ENCODE results near the gene ADAMTS2. TPM values are rescaled to one million over a fixed set of nuclear protein-coding genes. Genes with fewer than 3 reads are reported as not detected.

The ADAMTS2 gene
- total RNA-seq, 1 experiment from 2014 or later: not detected

DNA sequence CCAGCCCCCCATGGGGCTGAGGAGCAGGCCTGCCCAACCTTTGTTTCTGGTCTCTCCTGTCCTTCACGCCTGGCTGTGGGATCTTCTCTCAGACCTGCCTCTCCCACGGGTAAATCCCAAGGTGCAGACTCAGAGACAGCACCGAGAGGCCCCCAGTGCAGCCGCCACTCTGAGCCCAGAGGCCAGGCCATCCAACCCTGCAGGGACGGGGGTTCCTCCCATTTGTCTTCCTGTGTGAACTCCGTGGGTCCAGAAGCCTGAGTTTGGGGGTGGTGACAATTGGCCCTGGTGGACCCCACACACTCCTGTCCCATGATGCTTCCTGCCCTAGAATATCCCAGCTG is 123.4 kb downstream of the ADAMTS2 start:
- ChIA-PET POLR2A (ENCODE audit: unreplicated experiment) (no interaction called here), CTCF (no interaction called here)
- Histone ChIP-seq H3K36me3 (ENCODE audit: low read depth, low read length) (no peaks in the 10 kb centered on the region), H3K9me3 (ENCODE audit: low read length) (no peaks in the 10 kb centered on the region), H4K20me1 (ENCODE audit: low read length) (no peaks in the 10 kb centered on the region), H3F3A (ENCODE audit: low read length, unreplicated experiment) (no peaks in the 10 kb centered on the region), H3K4me1 (ENCODE audit: insufficient read depth, low read length) (no peaks in the 10 kb centered on the region), H2AFZ (ENCODE audit: low read length) (no peak overlapping the region), H3K4me2 (ENCODE audit: low read length) (no peak overlapping the region), H3K9me2 (replicated peaks; ENCODE audit: low read length) (no peaks in the 10 kb centered on the region), H3K9ac (ENCODE audit: low read length) (no peak overlapping the region), H3K27me3 (ENCODE audit: low read length) (peaks cover 11% of the 10 kb centered on the region; the same call in 1 of the 2 replicates), H3K4me3 (ENCODE audit: low read length) (no peak overlapping the region), H3K27ac (ENCODE audit: low read length) (no peak overlapping the region), H3K79me2 (ENCODE audit: low read length) (no peaks in the 10 kb centered on the region)
- no TSS peak for BruUV-seq (replicated peaks)
- ATAC-seq (no peak), DNase-seq (no peak)
- intact Hi-C loops (cut with micrococcal nuclease): no loop called here
- TF ChIP-seq, protein P1, sequence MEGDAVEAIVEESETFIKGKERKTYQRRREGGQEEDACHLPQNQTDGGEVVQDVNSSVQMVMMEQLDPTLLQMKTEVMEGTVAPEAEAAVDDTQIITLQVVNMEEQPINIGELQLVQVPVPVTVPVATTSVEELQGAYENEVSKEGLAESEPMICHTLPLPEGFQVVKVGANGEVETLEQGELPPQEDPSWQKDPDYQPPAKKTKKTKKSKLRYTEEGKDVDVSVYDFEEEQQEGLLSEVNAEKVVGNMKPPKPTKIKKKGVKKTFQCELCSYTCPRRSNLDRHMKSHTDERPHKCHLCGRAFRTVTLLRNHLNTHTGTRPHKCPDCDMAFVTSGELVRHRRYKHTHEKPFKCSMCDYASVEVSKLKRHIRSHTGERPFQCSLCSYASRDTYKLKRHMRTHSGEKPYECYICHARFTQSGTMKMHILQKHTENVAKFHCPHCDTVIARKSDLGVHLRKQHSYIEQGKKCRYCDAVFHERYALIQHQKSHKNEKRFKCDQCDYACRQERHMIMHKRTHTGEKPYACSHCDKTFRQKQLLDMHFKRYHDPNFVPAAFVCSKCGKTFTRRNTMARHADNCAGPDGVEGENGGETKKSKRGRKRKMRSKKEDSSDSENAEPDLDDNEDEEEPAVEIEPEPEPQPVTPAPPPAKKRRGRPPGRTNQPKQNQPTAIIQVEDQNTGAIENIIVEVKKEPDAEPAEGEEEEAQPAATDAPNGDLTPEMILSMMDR (conservative IDR thresholded peaks at IDR 0.05; ENCODE audit: low read depth, low read length): no peak
- TF ChIP-seq EZH2 (IDR thresholded peaks at IDR 0.05; ENCODE audit: low read length, unreplicated experiment) (no peak), EZH2phosphoT487 (IDR thresholded peaks at IDR 0.05; ENCODE audit: borderline replicate concordance, low read length) (no peak)

DNA sequence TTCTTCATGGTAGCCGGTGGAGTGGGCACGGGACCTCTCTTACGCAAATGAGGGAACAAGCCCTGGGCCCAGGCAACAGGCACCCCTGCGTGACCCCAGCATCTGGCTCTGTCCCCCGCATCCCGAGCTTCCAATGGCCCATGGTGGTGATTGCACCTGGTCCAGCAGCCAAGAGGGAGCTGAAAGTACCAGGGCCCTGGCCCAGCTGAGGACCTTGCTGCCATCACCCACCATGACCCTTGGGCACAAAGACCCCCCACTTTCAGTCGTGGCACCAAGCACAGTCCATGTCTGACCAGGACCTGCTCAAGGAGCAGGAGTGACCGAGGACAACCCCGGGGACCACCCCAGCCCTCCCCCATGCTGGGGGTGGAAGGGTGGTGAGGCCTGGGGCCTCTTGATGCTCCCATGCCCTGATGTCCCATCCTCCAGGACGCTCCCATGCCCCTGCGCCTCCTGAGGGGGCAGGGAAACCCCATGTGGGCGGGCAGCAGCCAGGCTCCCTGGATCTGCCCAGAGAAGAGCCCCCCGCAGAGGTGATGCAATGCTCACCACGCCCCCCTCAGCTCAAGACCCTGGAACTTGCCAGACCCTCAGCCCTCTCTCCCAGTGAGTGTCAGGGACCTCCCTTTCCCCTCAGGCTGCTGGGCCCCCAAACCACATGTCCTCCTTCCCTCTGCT is 123.9 kb downstream of the ADAMTS2 start:
- peaks cover 6% of the 10 kb centered on the region; the same call in 1 of the 2 replicates for H3K27me3 ChIP-seq (ENCODE audit: low read length)
- ChIA-PET POLR2A (ENCODE audit: unreplicated experiment) (no interaction called here), CTCF (no interaction called here)
- H3K4me3 ChIP-seq (ENCODE audit: low read length): no peak overlapping the region
- no peaks in the 10 kb centered on the region for H3F3A ChIP-seq (ENCODE audit: low read length, unreplicated experiment)
- ATAC-seq (no peak), DNase-seq (no peak)
- H3K79me2 ChIP-seq (ENCODE audit: low read length): no peaks in the 10 kb centered on the region
- BruUV-seq (replicated peaks): no TSS peak
- H3K9me3 ChIP-seq (ENCODE audit: low read length): no peaks in the 10 kb centered on the region
- H4K20me1 ChIP-seq (ENCODE audit: low read length): no peaks in the 10 kb centered on the region
- TF ChIP-seq EZH2phosphoT487 (IDR thresholded peaks at IDR 0.05; ENCODE audit: borderline replicate concordance, low read length) (no peak), EZH2 (IDR thresholded peaks at IDR 0.05; ENCODE audit: low read length, unreplicated experiment) (no peak)
- TF ChIP-seq, protein P1 (conservative IDR thresholded peaks at IDR 0.05; ENCODE audit: low read depth, low read length): no peak
- no peak overlapping the region for H2AFZ ChIP-seq (ENCODE audit: low read length)
- no peaks in the 10 kb centered on the region for H3K9me2 ChIP-seq (replicated peaks; ENCODE audit: low read length)
- H3K36me3 ChIP-seq (ENCODE audit: low read depth, low read length): no peaks in the 10 kb centered on the region
- intact Hi-C loops (cut with micrococcal nuclease): no loop called here
- H3K9ac ChIP-seq (ENCODE audit: low read length): no peak overlapping the region
- H3K27ac ChIP-seq (ENCODE audit: low read length): no peak overlapping the region
- no peak overlapping the region for H3K4me2 ChIP-seq (ENCODE audit: low read length)
- H3K4me1 ChIP-seq (ENCODE audit: insufficient read depth, low read length): no peaks in the 10 kb centered on the region

DNA sequence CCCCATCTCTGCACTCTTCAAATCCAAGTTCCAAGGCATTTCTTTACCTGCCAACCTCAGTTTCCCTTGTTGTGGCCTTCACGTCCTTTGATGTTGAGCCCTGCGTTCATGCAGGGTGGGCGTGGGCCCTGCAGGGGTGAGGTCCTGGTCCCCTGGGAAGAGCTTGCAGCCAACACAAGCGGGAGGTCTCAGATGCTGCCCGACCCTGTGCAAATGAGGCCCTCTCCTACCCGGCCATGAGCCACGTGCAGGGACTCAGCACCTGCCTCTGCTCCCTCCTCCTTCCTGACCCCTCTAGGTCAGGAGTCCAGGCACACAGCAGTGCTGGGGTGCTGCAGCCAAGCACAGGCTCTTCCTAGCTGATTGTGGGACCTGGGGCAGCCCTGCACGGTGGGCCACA is 124.5 kb downstream of the ADAMTS2 start:
- H3K36me3 ChIP-seq (ENCODE audit: low read depth, low read length): no peaks in the 10 kb centered on the region
- no peak overlapping the region for H3K9ac ChIP-seq (ENCODE audit: low read length)
- BruUV-seq (replicated peaks): no TSS peak
- ChIA-PET POLR2A (ENCODE audit: unreplicated experiment) (no interaction called here), CTCF (no interaction called here)
- no peak overlapping the region for H3K4me3 ChIP-seq (ENCODE audit: low read length)
- no peak overlapping the region for H3K4me2 ChIP-seq (ENCODE audit: low read length)
- no peak overlapping the region for H2AFZ ChIP-seq (ENCODE audit: low read length)
- no peaks in the 10 kb centered on the region for H3K9me2 ChIP-seq (replicated peaks; ENCODE audit: low read length)
- intact Hi-C loops (cut with micrococcal nuclease): no loop called here
- no peaks in the 10 kb centered on the region for H3F3A ChIP-seq (ENCODE audit: low read length, unreplicated experiment)
- ATAC-seq (no peak), DNase-seq (no peak)
- TF ChIP-seq, protein P1 (conservative IDR thresholded peaks at IDR 0.05; ENCODE audit: low read depth, low read length): no peak
- no peak for TF ChIP-seq EZH2phosphoT487 (IDR thresholded peaks at IDR 0.05; ENCODE audit: borderline replicate concordance, low read length)
- TF ChIP-seq EZH2 (IDR thresholded peaks at IDR 0.05; ENCODE audit: low read length, unreplicated experiment): no peak
- no peaks in the 10 kb centered on the region for H3K4me1 ChIP-seq (ENCODE audit: insufficient read depth, low read length)
- H3K79me2 ChIP-seq (ENCODE audit: low read length): no peaks in the 10 kb centered on the region
- no peaks in the 10 kb centered on the region for H4K20me1 ChIP-seq (ENCODE audit: low read length)
- H3K27me3 ChIP-seq (ENCODE audit: low read length): peaks cover 6% of the 10 kb centered on the region; the same call in 1 of the 2 replicates
- H3K9me3 ChIP-seq (ENCODE audit: low read length): no peaks in the 10 kb centered on the region
- no peak overlapping the region for H3K27ac ChIP-seq (ENCODE audit: low read length)
